Sciatic nerve (tissue), 2 donors: Measurements from ENCODE around the gene GPR161. TPM values are rescaled to one million over a fixed set of nuclear protein-coding genes. Genes with fewer than 3 reads are reported as not detected.
"Not testable (repeated sequence)": the region's sequence is repeated elsewhere in the genome, so short reads cannot be mapped to it uniquely, and the experiment has no call there.

ENCODE experiments used
- ATAC-seq: fragments of 200-7000 bp; cut with Tn5 transposase; one replicate; pipeline ENCODE4 v1.9.1; 2020; ENCODE audit warnings: mild to moderate bottlenecking, moderate library complexity
- DNase-seq: peaks from one replicate; pipeline ENCODE4 v3.0.0-alpha.2; 2020; ENCODE audit warnings: low spot score
- intact Hi-C: fragments of 100-400 bp; cut with DNase I; formaldehyde crosslinking; loops from one replicate; pipeline ENCODE4 v1.14.2; 2022
- total RNA-seq: library from RNA; stranded (reverse); fragmentation: NEBNext Ultra II Directional; extraction: Animal tissue kit (Norgen Biotek cat#: 25700); gene quantifications from one replicate; pipeline ENCODE4 v1.2.1, GENCODE V29; 2021
- donor health status: DM: no; HTN: no; CAD: no.
- donor health status: DM: no; HTN: no; CAD: no.

GPR161 gene, protein sequence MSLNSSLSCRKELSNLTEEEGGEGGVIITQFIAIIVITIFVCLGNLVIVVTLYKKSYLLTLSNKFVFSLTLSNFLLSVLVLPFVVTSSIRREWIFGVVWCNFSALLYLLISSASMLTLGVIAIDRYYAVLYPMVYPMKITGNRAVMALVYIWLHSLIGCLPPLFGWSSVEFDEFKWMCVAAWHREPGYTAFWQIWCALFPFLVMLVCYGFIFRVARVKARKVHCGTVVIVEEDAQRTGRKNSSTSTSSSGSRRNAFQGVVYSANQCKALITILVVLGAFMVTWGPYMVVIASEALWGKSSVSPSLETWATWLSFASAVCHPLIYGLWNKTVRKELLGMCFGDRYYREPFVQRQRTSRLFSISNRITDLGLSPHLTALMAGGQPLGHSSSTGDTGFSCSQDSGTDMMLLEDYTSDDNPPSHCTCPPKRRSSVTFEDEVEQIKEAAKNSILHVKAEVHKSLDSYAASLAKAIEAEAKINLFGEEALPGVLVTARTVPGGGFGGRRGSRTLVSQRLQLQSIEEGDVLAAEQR
- total RNA-seq: 10.7 TPM

DNA sequence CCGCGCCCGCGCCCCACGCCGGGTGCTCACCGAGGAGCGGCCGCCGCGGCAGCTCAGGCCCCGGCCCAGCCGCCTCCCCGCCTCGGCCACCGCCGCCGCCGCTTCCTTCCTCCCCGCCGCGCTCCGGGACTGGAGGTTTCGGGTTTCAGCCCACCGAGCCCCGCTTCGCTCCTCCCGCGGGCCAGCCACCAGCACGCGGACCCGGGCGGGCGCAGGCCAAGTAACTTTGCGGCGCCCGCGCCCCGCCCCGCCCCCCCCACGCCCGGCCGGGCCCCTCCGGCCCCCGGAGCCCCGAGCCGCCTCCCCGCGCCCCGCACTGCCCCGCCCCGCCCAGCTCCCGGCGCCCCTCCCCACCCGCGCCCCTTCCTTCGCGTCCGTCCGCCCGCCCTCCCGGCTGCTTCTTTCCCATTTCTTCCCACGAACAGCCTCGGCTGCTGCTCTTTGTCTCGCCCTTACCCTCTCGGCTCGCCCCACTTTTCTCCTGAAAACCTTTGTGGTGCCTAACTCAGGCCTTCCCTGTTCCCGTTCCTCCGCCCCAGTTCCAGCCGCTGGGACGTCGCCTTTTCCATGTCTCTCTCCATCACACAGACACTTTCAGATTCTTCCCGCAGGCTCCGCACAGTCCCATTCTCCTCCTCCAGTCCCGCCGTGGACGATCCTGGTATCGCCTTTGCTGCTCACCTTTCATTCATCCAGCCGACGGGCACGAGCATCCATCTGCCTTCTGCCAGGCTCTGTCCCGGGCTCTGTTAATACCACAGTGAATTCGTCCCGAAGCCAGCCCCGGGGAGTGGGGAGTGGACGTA is at the start of gene GPR161:
TSS of gene GPR161 (minus strand) at position 222 of the 806 bp plus-strand sequence. CDS start 32,080 bp downstream, outside the sequence.
- intact Hi-C loops: no loop called here
- DNase-seq (peak; percentile 75), ATAC-seq (peak; percentile 60)

DNA sequence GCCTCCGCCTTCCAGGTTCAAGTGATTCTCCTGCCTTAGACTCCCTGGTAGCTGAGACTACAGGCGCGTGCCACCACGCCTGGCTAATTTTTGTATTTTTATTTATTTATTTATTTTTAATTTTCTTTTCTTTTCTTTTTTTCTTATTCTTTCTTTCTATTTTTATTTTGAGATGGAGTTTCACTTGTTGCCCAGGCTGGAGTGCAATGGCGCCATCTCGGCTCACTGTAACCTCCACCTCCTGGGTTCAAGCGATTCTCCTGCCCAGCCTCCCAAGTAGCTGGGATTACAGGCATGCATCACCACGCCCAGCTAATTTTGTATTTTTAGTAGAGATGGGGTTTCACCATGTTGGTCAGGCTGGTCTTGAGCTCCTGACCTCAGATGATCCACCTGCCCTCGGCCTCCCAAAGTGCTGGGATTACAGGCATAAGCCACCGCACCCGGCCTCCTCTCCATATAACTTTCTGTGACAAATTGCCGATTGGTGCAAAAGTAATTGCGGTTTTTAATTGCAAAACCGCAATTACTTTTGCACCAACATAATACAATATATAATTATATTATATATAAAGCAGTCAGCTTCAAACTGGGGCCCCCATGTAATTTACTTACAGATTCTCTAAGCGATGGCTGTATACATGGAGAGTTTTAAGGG is 44.5 kb upstream of the GPR161 start:
- DNase-seq, intact Hi-C loops, ATAC-seq: not testable (repeated sequence)

DNA sequence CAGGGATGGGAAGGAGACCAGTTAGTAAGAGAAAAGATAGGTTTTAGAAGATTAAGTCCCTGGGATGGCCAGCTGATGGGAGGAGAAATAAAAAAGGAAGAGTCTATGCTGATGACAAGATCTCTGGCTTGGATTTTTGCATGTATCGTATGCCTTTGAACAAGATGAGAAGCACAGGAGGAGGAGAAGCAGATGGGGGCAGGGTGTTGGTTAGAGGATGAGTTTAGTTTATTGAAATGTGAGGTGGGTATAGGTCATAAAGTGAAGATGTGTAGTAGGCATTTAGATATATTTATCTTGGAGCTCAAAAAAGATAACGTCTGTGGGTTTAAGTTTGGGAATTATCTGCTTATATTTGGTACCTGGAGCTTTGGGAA is 43.4 kb upstream of the GPR161 start:
- DNase-seq (no peak), ATAC-seq (no peak)
- intact Hi-C loops: no loop called here

DNA sequence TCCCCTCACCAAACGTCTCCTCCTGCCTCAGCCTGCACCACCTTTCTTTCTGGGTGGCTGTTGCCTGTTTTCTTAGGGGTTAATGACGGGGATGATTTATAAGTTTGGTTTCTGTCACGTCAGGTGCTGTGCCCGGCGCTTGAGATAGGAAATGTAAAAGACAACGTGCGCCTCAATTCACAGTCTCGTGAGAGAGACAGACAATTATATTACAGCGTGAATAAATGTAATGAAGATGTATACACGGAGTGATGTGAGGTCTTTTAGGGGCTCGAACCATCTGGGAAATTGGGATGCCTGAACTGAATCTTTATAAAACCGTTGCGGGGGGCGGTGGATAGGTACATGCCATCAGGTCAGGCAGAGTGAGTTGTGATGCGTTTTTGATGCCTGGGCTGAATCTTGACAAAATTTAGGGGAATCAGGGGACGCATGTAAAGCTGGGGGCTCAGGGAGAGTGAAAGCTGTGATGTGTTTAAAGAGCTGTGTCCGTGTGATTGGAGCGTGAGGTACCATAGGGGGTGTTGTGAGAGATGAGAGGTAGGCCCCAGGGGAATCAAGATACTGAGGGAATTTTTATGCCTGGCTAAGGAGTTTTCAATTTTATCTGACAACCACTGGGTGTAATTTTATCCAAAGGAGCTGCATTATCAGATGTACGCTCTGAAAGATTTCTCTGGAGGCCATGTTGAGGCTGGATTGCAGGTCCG is 42.9 kb upstream of the GPR161 start:
- no peak for ATAC-seq
- no peak for DNase-seq
- intact Hi-C loops: no loop called here

DNA sequence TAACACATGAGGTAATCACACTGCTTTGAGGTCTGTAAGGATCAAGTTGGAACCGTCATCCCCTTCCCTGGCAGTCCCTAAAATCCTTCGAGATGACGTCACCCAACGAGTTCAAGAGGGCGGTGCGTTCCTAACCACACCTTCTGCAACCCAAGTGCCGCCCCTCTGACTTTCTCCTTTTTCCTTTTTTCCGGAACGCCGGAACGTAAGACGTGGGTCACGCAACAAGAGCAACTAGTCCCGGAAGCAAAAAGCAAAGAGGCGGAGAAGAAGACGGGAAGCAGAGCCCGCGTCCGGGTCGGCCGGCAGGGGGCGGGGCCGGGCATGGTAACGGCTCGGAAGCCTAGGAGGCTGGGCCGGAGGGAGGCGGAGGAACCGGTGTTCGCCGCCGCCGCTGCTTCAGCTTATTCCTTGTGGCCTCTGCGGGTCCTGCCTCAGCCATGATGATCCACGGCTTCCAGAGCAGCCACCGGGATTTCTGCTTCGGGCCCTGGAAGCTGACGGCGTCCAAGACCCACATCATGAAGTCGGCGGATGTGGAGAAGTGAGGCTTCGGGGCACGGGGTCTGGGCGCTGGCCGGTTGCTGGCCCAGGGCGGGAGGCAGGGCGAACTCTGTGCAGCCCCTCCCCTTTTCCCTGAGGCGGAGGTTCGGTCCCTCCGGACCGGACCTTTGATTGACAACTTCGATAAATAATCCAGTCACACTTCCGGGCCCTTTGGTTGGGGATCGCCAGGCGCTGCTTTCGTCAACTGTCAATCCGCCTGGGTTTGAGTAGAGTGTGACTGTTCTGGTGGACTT is 42.1 kb upstream of the GPR161 start, which contains the start of gene TIPRL:
TSS of gene TIPRL (plus strand) at position 325 of the 800 bp plus-strand sequence. CDS start at position 441, 116 bp downstream.
- intact Hi-C loops: no loop called here
- ATAC-seq (peak; percentile 98), DNase-seq (peak; percentile 97)

DNA sequence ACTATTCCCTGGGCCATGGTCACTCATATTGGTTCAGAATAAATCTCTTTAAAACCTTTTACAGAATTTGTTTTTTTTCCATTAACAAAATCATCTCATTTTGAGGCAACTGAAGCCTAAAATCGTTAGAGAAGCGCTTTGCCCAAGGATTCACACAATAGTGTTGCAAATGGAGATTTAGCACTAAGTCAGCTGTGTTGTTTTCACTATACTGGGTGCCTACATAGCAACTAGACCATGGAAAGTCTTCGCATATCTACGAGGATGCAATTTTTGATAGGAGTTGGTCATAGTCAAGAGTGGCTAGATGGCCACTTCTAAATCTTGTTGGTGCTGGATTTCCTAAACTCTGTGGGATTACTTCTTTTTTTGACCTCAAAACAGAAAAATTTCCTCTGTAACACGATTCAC is 41.5 kb upstream of the GPR161 start:
- DNase-seq (no peak), ATAC-seq (no peak)
- intact Hi-C loops: no loop called here

DNA sequence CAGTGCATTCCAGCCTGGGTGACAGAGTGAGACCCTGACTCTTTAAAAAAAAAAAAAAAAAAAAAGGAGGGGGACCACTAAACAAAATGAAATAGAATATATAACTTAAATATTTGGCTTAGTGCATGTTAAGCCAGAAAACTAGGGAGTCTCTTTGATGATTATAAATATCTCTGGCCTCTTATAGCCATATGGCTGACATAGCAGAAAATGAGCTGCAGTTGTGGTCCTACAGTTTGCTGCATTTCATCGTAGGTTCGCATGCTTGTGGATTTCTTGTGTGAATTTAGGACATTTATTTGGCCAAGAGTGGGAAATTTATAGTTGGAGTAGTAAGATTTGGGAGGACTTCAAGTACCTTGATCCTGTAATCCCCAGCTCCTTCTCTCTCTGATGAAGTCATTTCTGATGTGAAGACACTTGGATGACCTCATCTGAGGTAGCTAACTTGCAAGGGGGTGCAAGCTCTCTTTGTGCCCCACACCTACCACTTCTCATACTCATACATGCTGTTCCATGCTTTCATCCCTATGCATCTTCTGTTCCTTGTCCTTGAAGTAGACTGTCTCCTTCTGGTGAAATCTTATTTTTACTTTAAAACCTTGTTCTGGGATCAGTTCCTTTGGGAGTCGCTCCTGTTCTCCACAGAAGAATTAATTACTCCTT is 35.7 kb upstream of the GPR161 start:
- DNase-seq (no peak), ATAC-seq (no peak)
- intact Hi-C loops: no loop called here

DNA sequence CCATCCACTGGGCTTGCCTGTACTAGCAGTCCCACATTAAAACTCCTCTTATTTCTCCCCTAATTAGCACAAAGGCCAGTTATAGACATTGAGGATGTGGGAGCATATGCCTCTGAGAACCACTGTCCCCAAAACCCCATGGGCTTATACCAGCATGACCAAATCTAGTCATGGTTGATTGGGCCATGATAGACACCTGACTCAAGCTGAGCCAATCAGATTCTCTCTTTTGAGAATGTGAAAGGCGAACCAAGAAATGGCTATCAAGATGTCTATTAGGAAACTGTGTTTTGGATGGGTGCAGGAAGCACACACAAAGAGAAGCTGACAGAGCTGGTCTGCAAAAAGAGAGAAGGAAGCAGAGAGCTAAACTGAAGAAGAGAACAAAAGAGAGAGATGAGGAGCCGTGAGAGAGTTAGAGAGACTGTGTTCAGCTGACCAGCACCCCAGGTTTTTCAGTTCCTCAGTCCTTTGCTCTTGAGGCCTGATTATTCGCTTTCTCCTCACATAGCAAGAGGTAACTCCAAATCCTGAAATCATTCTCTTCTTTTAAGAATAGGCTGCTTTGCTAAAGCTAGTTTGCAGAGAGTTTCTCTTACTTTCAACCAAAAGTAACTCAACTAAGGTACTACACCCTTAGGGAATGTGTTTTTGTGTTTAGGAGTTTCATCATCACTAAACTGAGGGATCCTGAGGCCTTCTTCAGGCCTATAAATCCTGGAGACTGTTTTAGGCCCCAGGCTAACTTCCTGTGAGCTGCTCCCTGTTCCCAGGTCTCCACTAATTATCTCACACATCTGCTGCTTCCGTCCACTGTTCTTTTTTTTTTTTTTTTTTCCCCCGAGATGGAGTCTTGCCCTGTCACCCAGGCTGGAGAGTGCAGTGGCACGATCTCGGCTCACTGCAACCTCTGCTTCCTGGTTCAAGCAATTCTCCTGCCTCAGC is 34.1 kb upstream of the GPR161 start:
- intact Hi-C loops: no loop called here
- no peak for ATAC-seq
- DNase-seq: no peak

DNA sequence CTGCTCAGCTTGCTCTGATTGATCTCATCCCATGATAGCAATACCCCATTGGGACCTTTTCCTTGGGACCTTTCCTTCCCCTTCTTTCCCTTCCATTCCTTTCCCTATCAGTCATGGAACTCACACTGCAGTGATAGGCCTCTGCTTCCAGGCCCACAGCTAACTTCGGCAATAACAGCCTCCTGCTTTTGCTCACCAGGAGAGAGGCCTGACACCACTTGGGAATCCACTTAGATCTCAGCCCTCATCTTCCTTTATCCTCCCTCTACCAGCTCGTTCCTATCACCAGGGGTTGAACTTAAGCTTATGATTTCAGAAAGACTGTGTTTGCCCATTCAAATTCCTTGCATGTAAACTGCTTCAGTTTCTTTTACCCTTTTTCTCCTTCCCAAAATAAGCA is 31.1 kb upstream of the GPR161 start:
- DNase-seq (no peak), ATAC-seq (no peak)
- intact Hi-C loops: no loop called here

DNA sequence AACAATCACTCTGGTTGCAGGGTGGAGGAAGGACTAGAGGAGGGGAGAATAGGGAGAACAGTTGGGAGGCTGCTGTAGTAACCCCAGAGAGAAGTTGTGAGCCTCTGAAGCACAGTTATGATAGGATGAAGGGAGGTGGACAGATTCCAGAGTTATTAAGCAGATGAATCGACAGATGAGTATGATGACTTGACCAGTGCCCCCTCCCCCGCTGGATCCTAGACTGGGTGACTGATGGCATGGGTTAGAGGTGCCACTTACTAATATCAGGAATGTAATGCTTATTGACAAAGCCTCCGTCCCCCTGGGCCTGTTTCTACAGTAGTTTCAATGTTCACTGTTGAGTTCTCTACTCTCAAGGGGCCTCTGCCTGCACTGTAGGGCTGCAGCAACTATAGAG is 28.0 kb upstream of the GPR161 start:
- ATAC-seq (no peak), DNase-seq (no peak)
- intact Hi-C loops: no loop called here

DNA sequence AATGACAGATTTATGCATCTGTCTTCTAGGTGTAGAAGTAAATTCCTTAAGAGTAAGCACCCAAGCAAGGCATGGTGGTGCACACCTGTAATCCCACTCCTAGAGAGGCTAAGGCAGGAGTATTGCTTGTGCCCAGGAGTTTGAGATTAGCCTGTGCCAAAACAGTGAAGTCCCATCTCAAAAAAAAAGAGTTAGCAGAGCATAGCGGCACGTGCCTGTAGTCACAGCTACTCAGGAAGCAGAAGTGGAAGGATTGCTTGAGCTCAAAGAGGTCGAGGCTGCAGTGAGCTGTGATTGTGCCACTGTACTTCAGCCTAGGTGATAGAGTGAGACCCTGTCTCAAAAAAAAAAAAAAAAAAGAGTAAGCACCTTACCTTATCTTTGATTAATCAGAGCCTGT is 26.9 kb upstream of the GPR161 start:
- intact Hi-C loops: no loop called here
- no peak for DNase-seq
- no peak for ATAC-seq

DNA sequence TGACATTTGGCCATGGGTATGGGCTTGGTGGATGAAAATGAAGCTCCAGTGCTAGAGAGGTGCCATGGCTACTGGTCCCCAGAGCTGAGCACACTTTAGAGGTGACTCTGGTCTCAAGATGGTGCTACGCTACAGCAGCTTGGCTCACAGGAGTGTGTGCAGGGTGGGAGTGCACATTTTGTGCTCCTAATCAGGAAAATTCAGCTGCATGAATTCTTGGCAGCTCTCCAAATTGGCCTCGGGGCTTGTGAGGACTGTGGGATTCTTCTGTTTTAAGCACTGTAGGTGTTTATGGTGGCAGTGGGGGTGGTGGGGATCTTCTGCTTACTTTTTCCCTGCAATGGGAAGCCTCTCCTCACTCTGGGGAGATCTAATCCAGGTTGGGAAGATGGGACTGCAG is 24.7 kb upstream of the GPR161 start:
- ATAC-seq: no peak
- intact Hi-C loops: no loop called here
- no peak for DNase-seq

DNA sequence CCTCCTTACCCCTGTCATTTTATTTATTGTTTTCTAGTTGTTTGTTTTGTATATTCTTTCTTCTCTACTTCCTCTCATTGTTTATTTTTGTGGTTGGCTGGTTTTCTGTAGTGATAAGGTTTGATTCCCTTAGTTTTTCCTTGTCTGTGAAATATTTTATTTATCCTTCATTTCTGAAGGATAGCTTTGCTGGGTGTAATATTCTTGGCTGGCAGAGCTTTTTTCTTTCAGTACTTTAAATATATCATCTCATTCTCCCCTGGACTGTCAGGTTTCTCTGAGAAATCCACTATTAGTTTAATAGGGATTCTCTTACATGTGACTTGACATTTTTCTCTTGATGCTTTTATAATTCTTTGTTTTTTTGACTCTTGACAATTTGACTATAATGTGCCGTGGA is 23.2 kb upstream of the GPR161 start:
- ATAC-seq: no peak
- no peak for DNase-seq
- intact Hi-C loops: no loop called here

DNA sequence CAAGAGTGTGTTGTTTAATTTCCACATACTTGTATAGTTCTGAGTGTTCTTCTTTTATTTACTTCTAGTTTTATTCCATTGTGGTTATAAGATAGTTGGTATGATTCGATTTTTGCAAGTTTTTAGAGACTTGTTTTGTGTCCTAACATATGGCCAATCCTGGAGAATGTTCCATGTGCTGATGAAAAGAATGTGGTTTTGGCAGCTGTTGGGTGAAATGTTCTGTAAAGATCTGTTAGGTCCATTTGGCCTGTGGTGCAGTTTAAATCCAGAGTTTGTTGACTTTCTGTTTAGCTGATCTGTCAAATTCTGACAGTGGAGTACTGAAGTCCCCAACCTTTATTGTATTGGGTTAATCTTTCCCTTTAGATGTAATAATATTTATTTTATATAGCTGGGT is 22.5 kb upstream of the GPR161 start:
- intact Hi-C loops: no loop called here
- DNase-seq: no peak
- ATAC-seq: no peak

DNA sequence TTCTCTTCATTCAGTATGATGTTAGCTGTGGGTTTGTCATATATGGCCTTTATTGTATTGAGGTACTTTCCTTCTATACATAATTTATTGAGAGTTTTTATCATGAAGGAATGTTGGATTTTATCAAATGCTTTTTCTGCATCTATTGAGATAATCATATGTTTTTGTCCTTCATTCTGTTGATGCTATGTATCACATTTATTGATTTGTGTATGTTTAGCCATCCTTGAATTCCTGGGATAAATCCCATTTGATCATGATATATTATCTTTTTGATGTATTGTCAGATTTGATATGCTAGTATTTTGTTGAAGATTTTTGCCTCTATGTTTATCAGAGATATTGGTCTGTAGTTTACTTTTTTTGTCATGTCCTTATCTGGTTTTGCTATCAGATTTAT is 20.9 kb upstream of the GPR161 start:
- intact Hi-C loops: no loop called here
- DNase-seq (no peak), ATAC-seq (no peak)

DNA sequence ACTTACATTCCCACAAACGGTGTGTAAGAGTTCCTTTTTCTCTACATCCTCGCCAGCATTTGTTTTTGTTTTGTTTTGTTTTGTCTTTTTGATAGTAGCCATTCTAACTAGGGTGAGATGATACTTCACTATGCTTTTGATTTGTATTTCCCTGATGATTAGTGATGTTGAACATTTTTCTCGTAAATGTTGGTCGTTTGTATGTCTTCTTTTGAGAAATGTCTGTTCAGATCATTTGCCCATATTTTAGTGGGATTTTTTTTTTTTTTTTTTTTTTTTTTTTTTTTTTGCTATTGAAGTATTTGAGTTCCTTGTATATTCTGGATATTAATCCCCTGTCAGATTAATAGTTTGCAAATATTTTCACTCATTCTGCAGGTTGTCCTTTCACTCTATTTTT is 19.2 kb upstream of the GPR161 start:
- no peak for ATAC-seq
- intact Hi-C loops: no loop called here
- DNase-seq: no peak

DNA sequence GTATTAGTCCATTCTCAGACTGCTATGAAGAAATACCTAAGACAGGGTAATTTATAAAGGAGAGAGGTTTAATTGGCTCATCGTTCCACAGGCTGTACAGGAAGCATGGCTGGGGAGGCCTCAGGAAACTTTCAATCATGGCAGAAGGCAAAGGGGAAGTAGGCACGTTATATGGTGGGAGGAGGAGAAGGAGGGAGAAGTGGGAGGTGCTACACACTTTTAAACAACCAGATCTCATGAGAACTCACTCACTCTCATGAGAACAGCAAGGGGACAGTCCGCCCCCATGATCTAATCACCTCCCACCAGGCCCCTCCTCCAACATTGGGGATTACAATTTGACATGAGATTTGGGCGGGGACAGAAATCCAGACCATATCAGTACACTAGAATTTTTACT is 18.0 kb upstream of the GPR161 start:
- intact Hi-C loops, ATAC-seq, DNase-seq: not testable (repeated sequence)
